Measurements from ENCODE around the gene ZMIZ1.

GRCh38 chr10:79084012-79084971 lies 15.5 kb downstream of the ZMIZ1 start:
- TF ChIP-seq CTCF (tag by site-specific recombination; IDR thresholded peaks at IDR 0.05) (no peak), ZNF513 (tag by site-specific recombination; IDR thresholded peaks at IDR 0.05) (no peak), ZNF394 (tag by site-specific recombination; IDR thresholded peaks at IDR 0.05; ENCODE audit: borderline replicate concordance) (no peak), RBAK (tag by site-specific recombination; IDR thresholded peaks at IDR 0.05) (no peak), ZBTB49 (tag by site-specific recombination; IDR thresholded peaks at IDR 0.05; ENCODE audit: low read depth) (no peak)

Data from HEK293 (cell line).